ENCODE data around the gene PWWP3B.
A peak's percentile ranks its signal among the peaks of the same experiment; 100 is the strongest.
"Not testable (repeated sequence)": the region's sequence is repeated elsewhere in the genome, so short reads cannot be mapped to it uniquely, and the experiment has no call there.

PWWP3B gene

GRCh38 chrX:106168107-106168506 is at the start of gene PWWP3B:
PWWP3B (plus strand) TSS chrX:106168305; CDS start chrX:106205433, 37,128 bp downstream.
- no peaks in the 10 kb centered on the region for H3K36me3 ChIP-seq (ENCODE audit: control insufficient read depth, low read depth, low read length)
- peak within 1 kb of the TSS; percentile 45 for H3K9ac ChIP-seq (ENCODE audit: low read length)
- H3K9me3 ChIP-seq (ENCODE audit: control insufficient read depth, low read depth, low read length): no peaks in the 10 kb centered on the region
- H3K27me3 ChIP-seq (ENCODE audit: control insufficient read depth, insufficient read depth, low read length): peaks cover 19% of the 10 kb centered on the region
- peaks cover 9% of the 10 kb centered on the region for H3K4me1 ChIP-seq (ENCODE audit: control insufficient read depth, low read depth, low read length)
- peak within 1 kb of the TSS; percentile 71 for H3K4me3 ChIP-seq (ENCODE audit: low read length)
- no peak within 1 kb of the TSS for H3K27ac ChIP-seq (ENCODE audit: low read length)

- Histone ChIP-seq H3K9me3 (ENCODE audit: control insufficient read depth, low read depth, low read length) (peaks cover 9% of the 10 kb centered on the region), H3K27ac (ENCODE audit: low read length) (no peak overlapping the region), H3K27me3 (ENCODE audit: control insufficient read depth, insufficient read depth, low read length) (no peaks in the 10 kb centered on the region), H3K4me3 (ENCODE audit: low read length) (no peak overlapping the region), H3K36me3 (ENCODE audit: control insufficient read depth, low read depth, low read length) (no peaks in the 10 kb centered on the region), H3K4me1 (ENCODE audit: control insufficient read depth, low read depth, low read length) (no peaks in the 10 kb centered on the region), H3K9ac (ENCODE audit: low read length) (no peak overlapping the region)
Observed at GRCh38 chrX:106139048-106139447, 29.1 kb upstream of the PWWP3B start.

- H3K9ac ChIP-seq (ENCODE audit: low read length): no peak overlapping the region
- no peaks in the 10 kb centered on the region for H3K27me3 ChIP-seq (ENCODE audit: control insufficient read depth, insufficient read depth, low read length)
- H3K4me1 ChIP-seq (ENCODE audit: control insufficient read depth, low read depth, low read length): no peaks in the 10 kb centered on the region
- H3K36me3 ChIP-seq (ENCODE audit: control insufficient read depth, low read depth, low read length): no peaks in the 10 kb centered on the region
- H3K9me3 ChIP-seq (ENCODE audit: control insufficient read depth, low read depth, low read length): peaks cover 9% of the 10 kb centered on the region
- no peak overlapping the region for H3K4me3 ChIP-seq (ENCODE audit: low read length)
- H3K27ac ChIP-seq (ENCODE audit: low read length): no peak overlapping the region
Observed at GRCh38 chrX:106144755-106145639, 23.1 kb upstream of the PWWP3B start.

GRCh38 chrX:106150701-106151100 is 17.4 kb upstream of the PWWP3B start:
- H3K27ac ChIP-seq (ENCODE audit: low read length): no peak overlapping the region
- H3K4me1 ChIP-seq (ENCODE audit: control insufficient read depth, low read depth, low read length): no peaks in the 10 kb centered on the region
- no peak overlapping the region for H3K4me3 ChIP-seq (ENCODE audit: low read length)
- H3K9me3 ChIP-seq (ENCODE audit: control insufficient read depth, low read depth, low read length): no peaks in the 10 kb centered on the region
- H3K36me3 ChIP-seq (ENCODE audit: control insufficient read depth, low read depth, low read length): no peaks in the 10 kb centered on the region
- no peaks in the 10 kb centered on the region for H3K27me3 ChIP-seq (ENCODE audit: control insufficient read depth, insufficient read depth, low read length)
- no peak overlapping the region for H3K9ac ChIP-seq (ENCODE audit: low read length)

- H3K27ac ChIP-seq (ENCODE audit: low read length): no peak overlapping the region
- H3K27me3 ChIP-seq (ENCODE audit: control insufficient read depth, insufficient read depth, low read length): no peaks in the 10 kb centered on the region
- H3K36me3 ChIP-seq (ENCODE audit: control insufficient read depth, low read depth, low read length): no peaks in the 10 kb centered on the region
- H3K9me3 ChIP-seq (ENCODE audit: control insufficient read depth, low read depth, low read length): no peaks in the 10 kb centered on the region
- no peak overlapping the region for H3K4me3 ChIP-seq (ENCODE audit: low read length)
- H3K4me1 ChIP-seq (ENCODE audit: control insufficient read depth, low read depth, low read length): no peaks in the 10 kb centered on the region
- H3K9ac ChIP-seq (ENCODE audit: low read length): no peak overlapping the region
Observed at GRCh38 chrX:106159861-106160282, 8.2 kb upstream of the PWWP3B start.

GRCh38 chrX:106170318-106170717 is 2.2 kb downstream of the PWWP3B start:
- peaks cover 9% of the 10 kb centered on the region for H3K4me1 ChIP-seq (ENCODE audit: control insufficient read depth, low read depth, low read length)
- no peak overlapping the region for H3K4me3 ChIP-seq (ENCODE audit: low read length)
- no peak overlapping the region for H3K9ac ChIP-seq (ENCODE audit: low read length)
- peaks cover 19% of the 10 kb centered on the region for H3K27me3 ChIP-seq (ENCODE audit: control insufficient read depth, insufficient read depth, low read length)
- H3K27ac ChIP-seq (ENCODE audit: low read length): no peak overlapping the region
- H3K9me3 ChIP-seq (ENCODE audit: control insufficient read depth, low read depth, low read length): no peaks in the 10 kb centered on the region
- no peaks in the 10 kb centered on the region for H3K36me3 ChIP-seq (ENCODE audit: control insufficient read depth, low read depth, low read length)

- Histone ChIP-seq H3K36me3 (ENCODE audit: control insufficient read depth, low read depth, low read length) (no peaks in the 10 kb centered on the region), H3K4me1 (ENCODE audit: control insufficient read depth, low read depth, low read length) (peaks cover 9% of the 10 kb centered on the region), H3K27me3 (ENCODE audit: control insufficient read depth, insufficient read depth, low read length) (peaks cover 19% of the 10 kb centered on the region), H3K4me3 (ENCODE audit: low read length) (no peak overlapping the region), H3K27ac (ENCODE audit: low read length) (no peak overlapping the region), H3K9ac (ENCODE audit: low read length) (no peak overlapping the region), H3K9me3 (ENCODE audit: control insufficient read depth, low read depth, low read length) (no peaks in the 10 kb centered on the region)
Observed at GRCh38 chrX:106171293-106171820, 3.3 kb downstream of the PWWP3B start.

- Histone ChIP-seq H3K4me1 (ENCODE audit: control insufficient read depth, low read depth, low read length) (peaks cover 10% of the 10 kb centered on the region), H3K9ac (ENCODE audit: low read length) (peak overlapping the region; percentile 41), H3K27ac (ENCODE audit: low read length) (no peak overlapping the region), H3K4me3 (ENCODE audit: low read length) (peak overlapping the region; percentile 65), H3K36me3 (ENCODE audit: control insufficient read depth, low read depth, low read length) (no peaks in the 10 kb centered on the region), H3K27me3 (ENCODE audit: control insufficient read depth, insufficient read depth, low read length) (no peaks in the 10 kb centered on the region), H3K9me3 (ENCODE audit: control insufficient read depth, low read depth, low read length) (no peaks in the 10 kb centered on the region)
Observed at GRCh38 chrX:106177106-106177981, 9.2 kb downstream of the PWWP3B start.

- Histone ChIP-seq H3K9ac (ENCODE audit: low read length) (no peak overlapping the region), H3K4me3 (ENCODE audit: low read length) (no peak overlapping the region), H3K36me3 (ENCODE audit: control insufficient read depth, low read depth, low read length) (no peaks in the 10 kb centered on the region), H3K27me3 (ENCODE audit: control insufficient read depth, insufficient read depth, low read length) (no peaks in the 10 kb centered on the region), H3K9me3 (ENCODE audit: control insufficient read depth, low read depth, low read length) (no peaks in the 10 kb centered on the region), H3K4me1 (ENCODE audit: control insufficient read depth, low read depth, low read length) (peaks cover 10% of the 10 kb centered on the region), H3K27ac (ENCODE audit: low read length) (no peak overlapping the region)
Observed at GRCh38 chrX:106177982-106178321, 9.8 kb downstream of the PWWP3B start.

- H3K27me3 ChIP-seq (ENCODE audit: control insufficient read depth, insufficient read depth, low read length): no peaks in the 10 kb centered on the region
- H3K9ac ChIP-seq (ENCODE audit: low read length): no peak overlapping the region
- no peak overlapping the region for H3K27ac ChIP-seq (ENCODE audit: low read length)
- H3K4me1 ChIP-seq (ENCODE audit: control insufficient read depth, low read depth, low read length): peaks cover 10% of the 10 kb centered on the region
- H3K4me3 ChIP-seq (ENCODE audit: low read length): no peak overlapping the region
- no peaks in the 10 kb centered on the region for H3K36me3 ChIP-seq (ENCODE audit: control insufficient read depth, low read depth, low read length)
- no peaks in the 10 kb centered on the region for H3K9me3 ChIP-seq (ENCODE audit: control insufficient read depth, low read depth, low read length)
Observed at GRCh38 chrX:106178826-106179225, 10.7 kb downstream of the PWWP3B start.

GRCh38 chrX:106183685-106184084 is 15.6 kb downstream of the PWWP3B start:
- H3K27ac ChIP-seq (ENCODE audit: low read length); H3K4me3 ChIP-seq (ENCODE audit: low read length); H3K4me1 ChIP-seq (ENCODE audit: control insufficient read depth, low read depth, low read length); H3K36me3 ChIP-seq (ENCODE audit: control insufficient read depth, low read depth, low read length); H3K9ac ChIP-seq (ENCODE audit: low read length); H3K27me3 ChIP-seq (ENCODE audit: control insufficient read depth, insufficient read depth, low read length); H3K9me3 ChIP-seq (ENCODE audit: control insufficient read depth, low read depth, low read length): not testable (repeated sequence)

Measured in iPS-18a (cell line).